Measurements from ENCODE around the gene LGR4. TPM values are rescaled to one million over a fixed set of nuclear protein-coding genes. Genes with fewer than 3 reads are reported as not detected.

The LGR4 gene
- total and polyA plus RNA-seq, 2 donors (not counting 1 experiment from before 2014, with no cell fraction given) = 0.92 to 3.3 TPM

- Mint-ChIP-seq H3K4me1 (no peaks in the 10 kb centered on the region), H3K4me3 (no peak overlapping the region), H3K9me3 (ENCODE audit: insufficient read depth) (no peaks in the 10 kb centered on the region), H3K27me3 (no peaks in the 10 kb centered on the region), H3K27ac (no peak overlapping the region)
- H2AFZ ChIP-seq (ENCODE audit: insufficient read depth, low read depth, low read length, poor library complexity, severe bottlenecking) = no peak overlapping the region
- ChIA-PET POLR2A (no interaction called here), CTCF (interaction anchor here (1.1 kb wide), 1 partner anchor 17 kb away, joined by 3 read pairs; no protein-coding TSS in a partner anchor)
- DNase-seq (no peak), ATAC-seq (ENCODE audit: low read depth) (no peak)
- no peak overlapping the region for H3K4me3 ChIP-seq (ENCODE audit: control extremely low read depth in 1 of 5, extremely low read depth in 1 of 5, insufficient read depth in 1 of 5, low read depth in 2 of 5, low read length in 4 of 5)
- WGBS (ENCODE audit: insufficient coverage) = no CpG with 5 or more reads among the region's 5 CpGs
- H3K4me2 ChIP-seq (replicated peaks; ENCODE audit: low read depth, low read length, poor library complexity, severe bottlenecking) = no peak overlapping the region
- H3K4me1 ChIP-seq (ENCODE audit: control insufficient read depth in 2 of 2, insufficient read depth in 2 of 2, low read length in 2 of 2) = no peaks in the 10 kb centered on the region
- H3K9ac ChIP-seq (ENCODE audit: low read length) = no peak overlapping the region
- no peak overlapping the region for H3K27ac ChIP-seq (ENCODE audit: low read length in 2 of 2)
- no peaks in the 10 kb centered on the region for H3K79me2 ChIP-seq (ENCODE audit: control insufficient read depth, insufficient read depth, low read length)
- TF ChIP-seq CTCF (IDR thresholded peaks at IDR 0.05) = no peak
- no peak for TF ChIP-seq EZH2 (IDR thresholded peaks at IDR 0.05; ENCODE audit: borderline replicate concordance, insufficient read depth, low read depth, low read length, poor library complexity, severe bottlenecking)
- no peaks in the 10 kb centered on the region for H3K36me3 ChIP-seq (replicated peaks in 1 of 2; ENCODE audit: control extremely low read depth in 1 of 2, control insufficient read depth in 1 of 2, extremely low read depth in 1 of 2, insufficient read depth in 2 of 2, low read length in 1 of 2)
- intact Hi-C loops (cut with micrococcal nuclease) = no loop called here
- no peaks in the 10 kb centered on the region for H3K27me3 ChIP-seq (replicated peaks in 1 of 4; ENCODE audit: control extremely low read depth in 1 of 4, control insufficient read depth in 3 of 4, insufficient read depth in 4 of 4, low read length in 3 of 4)
- no peaks in the 10 kb centered on the region for H4K20me1 ChIP-seq (ENCODE audit: control insufficient read depth, insufficient read depth, low read length, poor library complexity, severe bottlenecking)
- no peaks in the 10 kb centered on the region for H3K9me3 ChIP-seq (ENCODE audit: control extremely low read depth in 1 of 3, control insufficient read depth in 2 of 3, insufficient read depth in 1 of 3, low read length in 2 of 3)
These were observed 71.2 kb downstream of the LGR4 start for GRCh38 chr11:27401280-27401832.

GRCh38 chr11:27398400-27398770 lies 74.2 kb downstream of the LGR4 start:
- H3K27me3 ChIP-seq (replicated peaks in 1 of 4; ENCODE audit: control extremely low read depth in 1 of 4, control insufficient read depth in 3 of 4, insufficient read depth in 4 of 4, low read length in 3 of 4) = no peaks in the 10 kb centered on the region
- H3K9me3 Mint-ChIP-seq (ENCODE audit: insufficient read depth) = no peaks in the 10 kb centered on the region
- ChIA-PET CTCF (no interaction called here), POLR2A (no interaction called here)
- H3K4me3 Mint-ChIP-seq = no peak overlapping the region
- intact Hi-C loops (cut with micrococcal nuclease) = no loop called here
- no peaks in the 10 kb centered on the region for H3K9me3 ChIP-seq (ENCODE audit: control extremely low read depth in 1 of 3, control insufficient read depth in 2 of 3, insufficient read depth in 1 of 3, low read length in 2 of 3)
- no peak overlapping the region for H3K27ac ChIP-seq (ENCODE audit: low read length in 2 of 2)
- DNase-seq (no peak), ATAC-seq (ENCODE audit: low read depth) (no peak)
- H3K36me3 ChIP-seq (replicated peaks in 1 of 2; ENCODE audit: control extremely low read depth in 1 of 2, control insufficient read depth in 1 of 2, extremely low read depth in 1 of 2, insufficient read depth in 2 of 2, low read length in 1 of 2) = no peaks in the 10 kb centered on the region
- H3K27me3 Mint-ChIP-seq = no peaks in the 10 kb centered on the region
- H3K4me3 ChIP-seq (ENCODE audit: control extremely low read depth in 1 of 5, extremely low read depth in 1 of 5, insufficient read depth in 1 of 5, low read depth in 2 of 5, low read length in 4 of 5) = no peak overlapping the region
- no peak overlapping the region for H2AFZ ChIP-seq (ENCODE audit: insufficient read depth, low read depth, low read length, poor library complexity, severe bottlenecking)
- H3K79me2 ChIP-seq (ENCODE audit: control insufficient read depth, insufficient read depth, low read length) = no peaks in the 10 kb centered on the region
- no peak overlapping the region for H3K27ac Mint-ChIP-seq
- no CpG with 5 or more reads among the region's 3 CpGs for WGBS (ENCODE audit: insufficient coverage)
- no peaks in the 10 kb centered on the region for H3K4me1 ChIP-seq (ENCODE audit: control insufficient read depth in 2 of 2, insufficient read depth in 2 of 2, low read length in 2 of 2)
- no peaks in the 10 kb centered on the region for H3K4me1 Mint-ChIP-seq
- H3K9ac ChIP-seq (ENCODE audit: low read length) = no peak overlapping the region
- H3K4me2 ChIP-seq (replicated peaks; ENCODE audit: low read depth, low read length, poor library complexity, severe bottlenecking) = no peak overlapping the region
- H4K20me1 ChIP-seq (ENCODE audit: control insufficient read depth, insufficient read depth, low read length, poor library complexity, severe bottlenecking) = no peaks in the 10 kb centered on the region
- no peak for TF ChIP-seq CTCF (IDR thresholded peaks at IDR 0.05)
- no peak for TF ChIP-seq EZH2 (IDR thresholded peaks at IDR 0.05; ENCODE audit: borderline replicate concordance, insufficient read depth, low read depth, low read length, poor library complexity, severe bottlenecking)
